H1 (cell line): ENCODE measurements around the gene SNCAIP. TPM values are rescaled to one million over a fixed set of nuclear protein-coding genes. Genes with fewer than 3 reads are reported as not detected.

ENCODE experiments used
- CTBP2 ChIP-seq: IDR thresholded peaks from 2 replicates; pipeline ENCODE4 v1.7.0; 2011; ENCODE audit warnings: borderline replicate concordance, mild to moderate bottlenecking, moderate library complexity, mixed read lengths, low read length; ENCODE audit not compliant: insufficient read depth, insufficient read length
- KDM4A ChIP-seq: IDR thresholded peaks from one replicate; pipeline ENCODE4 v1.7.1; 2012; ENCODE audit warnings: low read depth, mild to moderate bottlenecking, moderate library complexity, low read length, inconsistent platforms; ENCODE audit not compliant: severe bottlenecking
- POU5F1 ChIP-seq: IDR thresholded peaks from 2 replicates; pipeline ENCODE4 v1.6.1; 2011; ENCODE audit warnings: low read depth, mild to moderate bottlenecking, low read length, moderate library complexity
- RNF2 ChIP-seq: fragments of 200-900, 300-1000 bp; sonication (generic); IDR thresholded peaks from 2 replicates; pipeline ENCODE4 v1.7.1; 2016; ENCODE audit warnings: borderline replicate concordance, low read depth, mild to moderate bottlenecking, antibody characterized with exemption, low read length; ENCODE audit not compliant: poor library complexity, severe bottlenecking; ENCODE audit errors: missing control alignments
- polyA plus RNA-seq, 7 experiments: library from polyadenylated mRNA; depleted of rRNA in 3 of 7; stranded (reverse) in 5 of 7; unstranded in 2 of 7; fragments of >200 nt in 5 of 7; fragments of 200-250 nt in 2 of 7; gene quantifications; 1 replicate in 5 of 7; 2 replicates in 1 of 7; 4 replicates in 1 of 7; pipeline versions ENCODE4 v1.2.1 to v1.2.3, GENCODE V29; 2011 to 2013; ENCODE audit warnings: missing spikeins in 2 of 7, mixed read lengths in 2 of 7
- total RNA-seq: library from RNA; stranded (reverse); fragmentation: NEBNext Ultra II Directional; extraction: Animal tissue kit (Norgen Biotek cat#: 25700); gene quantifications from 2 replicates; pipeline ENCODE4 v1.2.1, GENCODE V29; 2021
- TF ChIP-seq, protein P1 (sequence below): fragments of 300-600 bp; sonication (generic); IDR thresholded peaks from 2 replicates; pipeline ENCODE4 v1.7.1; 2012; ENCODE audit warnings: low read length, moderate library complexity, mild to moderate bottlenecking, inconsistent platforms; ENCODE audit not compliant: insufficient replicate concordance

Gene SNCAIP
- total and polyA plus RNA-seq, 2 of the 8 experiments (the other 6 are each of a cell fraction or from before 2014, with no cell fraction given) = 3.9 to 9.0 TPM

DNA sequence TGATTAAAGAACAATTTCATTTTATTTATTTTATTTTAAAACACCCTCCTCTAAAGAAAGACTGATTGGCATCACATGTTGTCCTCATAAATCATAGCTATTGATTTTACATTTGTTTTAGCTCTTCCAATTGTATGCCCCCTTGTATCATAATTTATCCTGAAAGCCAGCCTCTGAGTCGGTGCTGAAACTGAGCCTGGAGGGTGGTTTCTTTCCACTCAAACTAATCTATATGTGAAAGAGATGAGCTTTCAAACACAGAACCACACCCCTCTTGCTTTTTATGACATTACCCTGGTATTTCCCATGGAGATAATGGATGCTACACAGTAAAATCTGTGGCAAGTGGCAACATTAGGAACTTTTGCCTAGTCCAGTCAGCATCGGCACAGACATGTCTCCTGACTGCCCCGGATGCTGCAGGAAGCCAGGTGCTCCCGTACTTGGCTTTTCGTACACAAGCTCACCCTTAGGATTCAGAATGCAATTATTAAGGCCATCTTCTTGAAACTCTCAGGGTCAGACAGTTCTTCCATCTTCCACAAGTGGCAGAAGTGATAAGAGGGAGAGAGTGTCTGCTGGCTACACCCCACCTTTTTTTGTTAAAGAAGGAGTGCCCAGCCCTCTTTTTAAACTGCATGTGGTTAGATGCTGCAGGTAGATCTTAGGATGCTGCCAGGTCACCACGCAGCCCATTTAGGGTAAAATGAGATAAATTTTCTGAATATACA lies 91.1 kb downstream of the SNCAIP start (continued):
- TF ChIP-seq, protein P1, sequence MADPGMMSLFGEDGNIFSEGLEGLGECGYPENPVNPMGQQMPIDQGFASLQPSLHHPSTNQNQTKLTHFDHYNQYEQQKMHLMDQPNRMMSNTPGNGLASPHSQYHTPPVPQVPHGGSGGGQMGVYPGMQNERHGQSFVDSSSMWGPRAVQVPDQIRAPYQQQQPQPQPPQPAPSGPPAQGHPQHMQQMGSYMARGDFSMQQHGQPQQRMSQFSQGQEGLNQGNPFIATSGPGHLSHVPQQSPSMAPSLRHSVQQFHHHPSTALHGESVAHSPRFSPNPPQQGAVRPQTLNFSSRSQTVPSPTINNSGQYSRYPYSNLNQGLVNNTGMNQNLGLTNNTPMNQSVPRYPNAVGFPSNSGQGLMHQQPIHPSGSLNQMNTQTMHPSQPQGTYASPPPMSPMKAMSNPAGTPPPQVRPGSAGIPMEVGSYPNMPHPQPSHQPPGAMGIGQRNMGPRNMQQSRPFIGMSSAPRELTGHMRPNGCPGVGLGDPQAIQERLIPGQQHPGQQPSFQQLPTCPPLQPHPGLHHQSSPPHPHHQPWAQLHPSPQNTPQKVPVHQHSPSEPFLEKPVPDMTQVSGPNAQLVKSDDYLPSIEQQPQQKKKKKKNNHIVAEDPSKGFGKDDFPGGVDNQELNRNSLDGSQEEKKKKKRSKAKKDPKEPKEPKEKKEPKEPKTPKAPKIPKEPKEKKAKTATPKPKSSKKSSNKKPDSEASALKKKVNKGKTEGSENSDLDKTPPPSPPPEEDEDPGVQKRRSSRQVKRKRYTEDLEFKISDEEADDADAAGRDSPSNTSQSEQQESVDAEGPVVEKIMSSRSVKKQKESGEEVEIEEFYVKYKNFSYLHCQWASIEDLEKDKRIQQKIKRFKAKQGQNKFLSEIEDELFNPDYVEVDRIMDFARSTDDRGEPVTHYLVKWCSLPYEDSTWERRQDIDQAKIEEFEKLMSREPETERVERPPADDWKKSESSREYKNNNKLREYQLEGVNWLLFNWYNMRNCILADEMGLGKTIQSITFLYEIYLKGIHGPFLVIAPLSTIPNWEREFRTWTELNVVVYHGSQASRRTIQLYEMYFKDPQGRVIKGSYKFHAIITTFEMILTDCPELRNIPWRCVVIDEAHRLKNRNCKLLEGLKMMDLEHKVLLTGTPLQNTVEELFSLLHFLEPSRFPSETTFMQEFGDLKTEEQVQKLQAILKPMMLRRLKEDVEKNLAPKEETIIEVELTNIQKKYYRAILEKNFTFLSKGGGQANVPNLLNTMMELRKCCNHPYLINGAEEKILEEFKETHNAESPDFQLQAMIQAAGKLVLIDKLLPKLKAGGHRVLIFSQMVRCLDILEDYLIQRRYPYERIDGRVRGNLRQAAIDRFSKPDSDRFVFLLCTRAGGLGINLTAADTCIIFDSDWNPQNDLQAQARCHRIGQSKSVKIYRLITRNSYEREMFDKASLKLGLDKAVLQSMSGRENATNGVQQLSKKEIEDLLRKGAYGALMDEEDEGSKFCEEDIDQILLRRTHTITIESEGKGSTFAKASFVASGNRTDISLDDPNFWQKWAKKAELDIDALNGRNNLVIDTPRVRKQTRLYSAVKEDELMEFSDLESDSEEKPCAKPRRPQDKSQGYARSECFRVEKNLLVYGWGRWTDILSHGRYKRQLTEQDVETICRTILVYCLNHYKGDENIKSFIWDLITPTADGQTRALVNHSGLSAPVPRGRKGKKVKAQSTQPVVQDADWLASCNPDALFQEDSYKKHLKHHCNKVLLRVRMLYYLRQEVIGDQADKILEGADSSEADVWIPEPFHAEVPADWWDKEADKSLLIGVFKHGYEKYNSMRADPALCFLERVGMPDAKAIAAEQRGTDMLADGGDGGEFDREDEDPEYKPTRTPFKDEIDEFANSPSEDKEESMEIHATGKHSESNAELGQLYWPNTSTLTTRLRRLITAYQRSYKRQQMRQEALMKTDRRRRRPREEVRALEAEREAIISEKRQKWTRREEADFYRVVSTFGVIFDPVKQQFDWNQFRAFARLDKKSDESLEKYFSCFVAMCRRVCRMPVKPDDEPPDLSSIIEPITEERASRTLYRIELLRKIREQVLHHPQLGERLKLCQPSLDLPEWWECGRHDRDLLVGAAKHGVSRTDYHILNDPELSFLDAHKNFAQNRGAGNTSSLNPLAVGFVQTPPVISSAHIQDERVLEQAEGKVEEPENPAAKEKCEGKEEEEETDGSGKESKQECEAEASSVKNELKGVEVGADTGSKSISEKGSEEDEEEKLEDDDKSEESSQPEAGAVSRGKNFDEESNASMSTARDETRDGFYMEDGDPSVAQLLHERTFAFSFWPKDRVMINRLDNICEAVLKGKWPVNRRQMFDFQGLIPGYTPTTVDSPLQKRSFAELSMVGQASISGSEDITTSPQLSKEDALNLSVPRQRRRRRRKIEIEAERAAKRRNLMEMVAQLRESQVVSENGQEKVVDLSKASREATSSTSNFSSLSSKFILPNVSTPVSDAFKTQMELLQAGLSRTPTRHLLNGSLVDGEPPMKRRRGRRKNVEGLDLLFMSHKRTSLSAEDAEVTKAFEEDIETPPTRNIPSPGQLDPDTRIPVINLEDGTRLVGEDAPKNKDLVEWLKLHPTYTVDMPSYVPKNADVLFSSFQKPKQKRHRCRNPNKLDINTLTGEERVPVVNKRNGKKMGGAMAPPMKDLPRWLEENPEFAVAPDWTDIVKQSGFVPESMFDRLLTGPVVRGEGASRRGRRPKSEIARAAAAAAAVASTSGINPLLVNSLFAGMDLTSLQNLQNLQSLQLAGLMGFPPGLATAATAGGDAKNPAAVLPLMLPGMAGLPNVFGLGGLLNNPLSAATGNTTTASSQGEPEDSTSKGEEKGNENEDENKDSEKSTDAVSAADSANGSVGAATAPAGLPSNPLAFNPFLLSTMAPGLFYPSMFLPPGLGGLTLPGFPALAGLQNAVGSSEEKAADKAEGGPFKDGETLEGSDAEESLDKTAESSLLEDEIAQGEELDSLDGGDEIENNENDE = no peak
- no peak for TF ChIP-seq RNF2
- no peak for TF ChIP-seq POU5F1
- TF ChIP-seq CTBP2 = no peak
- TF ChIP-seq KDM4A = no peak
